ENCODE measurements around the gene ZDHHC3.

ZDHHC3 gene

GRCh38 chr3:44893097-44893496 is 82.9 kb downstream of the ZDHHC3 start:
- no peak for DNase-seq (ENCODE audit: low read depth in 2 of 2)

- no peak for DNase-seq (ENCODE audit: low read depth in 2 of 2)
Observed at GRCh38 chr3:44892689-44893088, 83.3 kb downstream of the ZDHHC3 start.

DNA sequence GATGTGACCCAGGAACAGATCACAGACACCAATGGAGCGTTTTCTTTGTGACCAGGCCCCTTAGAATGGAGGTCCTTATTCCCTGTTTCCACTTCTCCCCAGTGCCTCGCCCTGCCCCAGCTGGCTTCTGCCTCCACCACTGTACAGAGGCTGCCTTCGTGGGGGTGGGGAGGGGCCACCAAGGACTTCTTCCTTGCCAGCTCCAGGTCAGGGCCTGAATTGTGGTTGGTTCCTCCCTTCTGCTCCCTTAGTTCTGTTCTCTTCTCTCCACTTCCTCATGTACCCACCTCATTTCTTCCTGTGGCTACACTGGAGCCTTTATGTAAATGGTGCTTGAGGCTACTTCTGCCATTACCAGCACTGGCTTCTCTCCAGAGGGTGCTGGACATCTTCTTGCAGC is 85.1 kb downstream of the ZDHHC3 start:
- DNase-seq (ENCODE audit: low read depth in 2 of 2) = no peak

- no peak for DNase-seq (ENCODE audit: low read depth in 2 of 2)
Observed at GRCh38 chr3:44890258-44890657, 85.7 kb downstream of the ZDHHC3 start.

DNA sequence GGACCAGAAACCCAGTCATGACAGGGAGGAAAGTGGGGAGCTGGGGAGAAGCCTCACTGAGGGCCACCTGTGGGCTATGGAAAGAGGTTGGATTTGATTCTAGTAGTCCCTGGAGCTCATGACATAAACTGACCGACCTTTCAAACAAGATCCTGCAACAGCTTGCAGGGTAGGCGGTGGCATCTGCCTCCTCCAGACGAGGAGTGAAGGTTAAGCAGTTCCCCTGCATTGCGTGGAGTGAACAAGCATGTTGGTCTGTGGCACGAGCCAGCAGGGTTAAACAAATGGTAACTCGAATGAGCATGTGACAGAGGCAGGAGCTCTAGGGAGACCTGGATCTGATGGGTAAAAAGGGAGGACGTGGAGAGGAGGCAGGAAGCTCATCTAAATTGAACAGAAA is 88.9 kb downstream of the ZDHHC3 start:
- DNase-seq (ENCODE audit: low read depth in 2 of 2) = no peak

GRCh38 chr3:44886561-44886960 is 89.4 kb downstream of the ZDHHC3 start:
- no peak for DNase-seq (ENCODE audit: low read depth in 2 of 2)

- no peak for DNase-seq (ENCODE audit: low read depth in 2 of 2)
Observed at GRCh38 chr3:44885618-44886017, 90.4 kb downstream of the ZDHHC3 start.

DNA sequence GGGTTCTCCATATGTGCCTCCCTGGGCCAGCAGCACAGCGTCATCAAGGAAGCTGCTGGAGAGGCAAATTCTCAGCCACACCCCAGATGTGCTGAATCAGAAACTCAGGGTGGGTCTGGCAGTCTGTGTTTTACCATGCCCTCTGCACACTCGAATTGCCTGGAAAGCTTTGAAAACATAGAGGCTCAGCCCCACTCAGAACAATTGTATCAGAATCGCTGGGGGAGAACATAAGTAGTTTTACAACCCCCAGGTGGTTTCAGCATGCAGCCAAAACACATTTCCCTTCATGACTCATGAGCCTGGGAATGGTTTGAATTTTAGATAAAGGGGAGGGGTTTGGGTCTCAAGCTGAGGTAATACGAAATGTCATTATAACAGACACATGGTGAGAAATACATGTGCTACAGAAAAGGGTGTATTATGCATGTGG is 92.0 kb downstream of the ZDHHC3 start:
- no peak for DNase-seq (ENCODE audit: low read depth in 2 of 2)

GRCh38 chr3:44883213-44883955 is 92.6 kb downstream of the ZDHHC3 start:
- no peak for DNase-seq (ENCODE audit: low read depth in 2 of 2)

DNA sequence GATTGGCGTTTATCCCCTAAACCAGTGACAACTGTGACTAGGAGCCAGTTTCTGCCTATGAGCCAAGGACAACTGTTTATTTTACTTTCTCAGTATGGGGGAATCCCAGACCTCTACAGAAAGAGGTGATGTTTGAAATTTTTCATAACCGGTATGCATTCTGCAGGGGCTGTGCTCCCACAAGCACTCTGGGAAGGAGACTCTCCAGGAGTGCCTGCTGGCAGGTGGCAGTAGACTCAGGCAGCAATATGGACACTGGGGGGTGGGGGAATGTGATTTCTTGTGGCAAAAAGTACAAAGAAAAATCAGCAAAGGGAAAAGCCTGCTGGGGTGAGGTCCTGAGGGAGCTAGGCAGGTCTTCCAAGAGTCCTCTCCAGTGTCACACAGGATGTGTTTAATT is 95.7 kb downstream of the ZDHHC3 start:
- DNase-seq (ENCODE audit: low read depth in 2 of 2) = no peak

DNA sequence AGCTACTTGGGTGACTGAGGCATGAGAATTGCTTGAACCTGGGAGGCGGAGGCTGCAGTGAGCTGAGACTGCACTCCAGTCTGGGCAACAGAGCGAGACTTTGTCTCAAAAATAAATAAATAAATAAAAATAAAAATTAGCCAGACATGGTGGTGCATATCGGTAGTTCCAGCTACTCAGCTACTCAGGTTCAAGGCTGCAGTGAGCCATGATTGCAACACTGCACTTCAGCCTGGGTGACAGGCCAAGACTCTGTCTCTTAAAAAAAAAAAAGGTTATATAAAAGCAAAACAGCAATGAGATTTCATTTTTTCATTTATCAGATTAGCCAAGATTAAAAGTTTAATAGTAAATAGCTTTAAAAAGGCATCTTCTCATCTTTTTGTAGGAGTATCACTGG is 98.6 kb downstream of the ZDHHC3 start:
- no peak for DNase-seq (ENCODE audit: low read depth in 2 of 2)

DNA sequence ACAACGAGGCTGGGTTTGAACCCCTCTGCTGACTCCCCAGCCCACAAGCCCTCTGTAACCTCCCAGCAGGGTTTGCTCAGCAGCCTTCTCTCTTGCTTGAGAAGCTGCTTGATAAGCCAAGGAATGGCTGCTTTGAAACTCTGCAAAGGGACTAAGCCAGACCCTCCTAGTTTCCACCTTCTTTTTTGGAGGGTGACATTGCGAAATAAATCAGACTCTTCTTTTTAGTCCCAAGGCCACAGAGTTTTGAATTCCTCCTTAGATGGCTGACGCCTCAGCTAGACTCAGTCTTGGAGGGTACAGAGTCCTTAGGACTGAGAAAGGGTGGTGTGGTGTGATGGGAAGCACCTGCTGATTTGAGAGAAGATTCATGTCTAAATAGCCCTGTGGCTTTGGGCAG is 100.4 kb downstream of the ZDHHC3 start:
- DNase-seq (ENCODE audit: low read depth in 2 of 2) = no peak
